Activated CD4-positive, alpha-beta T cell treated with anti-CD3 and anti-CD28 coated beads, Interleukin-2, amount 50 U/mL, for 1 hour (primary cell): ENCODE results near the gene EIF3L.
"Not testable (repeated sequence)": the region's sequence is repeated elsewhere in the genome, so short reads cannot be mapped to it uniquely, and the experiment has no call there.

ENCODE experiments used
- DNase-seq: peaks from one replicate; pipeline ENCODE4 v3.0.0-alpha.2; 2020

Gene EIF3L

DNA sequence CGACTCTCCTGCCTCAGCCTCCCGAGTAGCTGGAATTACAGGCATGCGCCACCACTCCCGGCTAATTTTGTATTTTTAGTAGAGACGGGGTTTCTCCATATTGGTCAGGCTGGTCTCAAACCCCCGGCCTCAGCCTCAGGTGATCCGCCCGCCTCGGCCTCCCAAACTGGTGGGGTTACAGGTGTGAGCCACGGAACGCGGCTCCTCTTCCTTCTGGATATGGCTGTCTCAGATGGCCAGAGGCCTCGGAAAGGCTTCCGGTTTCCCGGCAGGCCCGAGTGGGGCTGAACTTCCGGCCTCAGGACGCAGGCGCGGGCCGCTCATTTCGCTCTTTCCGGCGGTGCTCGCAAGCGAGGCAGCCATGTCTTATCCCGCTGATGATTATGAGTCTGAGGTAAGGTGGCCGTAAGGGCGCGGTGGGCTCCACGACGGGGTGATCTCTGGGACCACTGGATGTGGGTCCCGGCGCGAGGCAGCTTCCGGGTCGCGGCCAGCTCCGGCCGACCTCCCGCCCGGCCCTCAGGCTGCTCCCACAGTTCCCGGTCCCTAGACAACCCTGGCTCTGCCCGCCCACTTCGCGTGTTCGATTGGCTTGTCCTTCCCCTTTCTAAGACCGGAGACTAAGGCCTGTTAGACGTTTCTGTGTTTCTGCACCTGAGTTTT, at the start of gene EIF3L:
Gene EIF3L (plus strand): TSS at position 331 of the 663 bp plus-strand sequence. CDS start 31 bp downstream, at position 362.
- DNase-seq, result peak; percentile 84

DNA sequence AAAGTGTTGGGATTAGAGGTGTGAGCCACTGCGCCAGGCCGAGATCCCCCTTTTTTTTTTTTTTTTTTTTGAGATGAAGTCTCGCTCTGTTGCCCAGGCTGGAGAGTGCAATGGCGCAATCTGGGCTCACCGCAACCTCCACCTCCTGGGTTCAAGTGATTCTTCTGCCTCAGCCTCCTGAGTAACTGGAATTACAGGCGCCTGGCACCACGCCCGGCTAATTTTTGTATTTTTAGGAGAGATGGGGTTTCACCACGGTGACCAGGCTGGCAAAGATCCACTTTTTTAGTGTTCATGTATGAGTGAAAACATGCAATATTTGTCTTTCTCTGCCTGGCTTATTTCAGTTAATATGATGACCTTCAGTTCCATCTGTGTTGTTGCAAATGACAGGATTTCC, 49.2 kb upstream of the EIF3L start:
- not testable (repeated sequence) for DNase-seq

DNA sequence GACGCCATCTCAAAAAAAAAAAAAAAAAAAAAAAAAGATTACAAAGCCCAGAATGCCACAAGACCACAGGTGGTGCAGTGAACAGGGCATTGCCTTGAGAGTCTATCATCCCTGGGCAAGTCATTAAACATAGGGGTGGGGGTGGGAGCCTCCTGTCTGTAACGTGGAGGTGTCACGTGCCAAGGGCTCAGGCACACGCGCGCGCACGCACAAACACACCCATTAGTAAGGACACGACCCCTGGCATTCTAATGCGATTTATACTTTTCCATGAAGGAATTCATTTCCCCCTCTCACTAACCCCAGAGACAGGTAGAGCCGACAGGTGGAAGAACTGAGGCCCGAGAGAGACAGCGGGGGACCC, 47.3 kb upstream of the EIF3L start:
- no peak for DNase-seq

DNA sequence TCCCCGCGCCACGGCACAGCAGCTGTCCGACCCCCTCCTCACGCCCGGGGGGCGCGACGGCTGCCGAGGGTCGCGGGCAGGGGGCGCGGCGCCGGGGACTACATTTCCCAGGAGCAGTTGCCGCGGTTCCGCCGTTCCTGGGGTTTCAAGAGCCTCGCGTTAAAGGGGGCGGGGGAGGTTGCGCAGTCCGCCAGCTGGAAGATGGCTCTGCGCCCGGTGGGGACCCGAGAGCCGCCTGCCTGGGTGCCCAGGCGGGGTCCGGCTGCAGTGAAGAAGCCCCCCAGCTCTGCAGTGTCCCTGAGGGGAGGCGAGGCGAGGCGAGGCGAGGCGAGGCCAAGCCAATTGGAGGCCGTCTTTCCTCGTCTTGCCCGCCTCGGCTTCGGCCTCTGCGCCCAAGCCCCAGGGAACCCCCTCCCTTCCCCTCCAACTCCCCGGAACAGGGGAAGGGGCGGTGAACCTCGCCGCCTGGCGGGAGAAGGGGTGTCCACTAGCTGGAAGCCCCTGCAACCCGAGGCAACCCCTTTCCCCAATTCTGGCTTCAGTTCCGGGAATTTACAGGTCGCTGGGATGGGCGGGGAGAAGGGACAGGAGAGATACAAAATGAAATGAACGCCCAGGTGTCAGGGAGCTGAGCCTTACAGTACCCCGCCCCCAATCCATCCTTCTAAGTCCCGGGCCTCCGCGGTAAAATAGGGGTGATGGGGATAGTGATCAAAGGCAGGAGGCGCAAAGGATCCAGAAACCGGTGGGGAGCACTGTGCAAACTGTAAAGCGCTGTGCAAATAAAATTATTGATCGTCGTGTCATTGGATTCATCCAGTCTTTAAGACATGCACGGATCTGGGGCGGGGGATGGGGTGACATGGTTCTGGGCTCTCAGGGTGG, 46.7 kb upstream of the EIF3L start:
- DNase-seq, result no peak

DNA sequence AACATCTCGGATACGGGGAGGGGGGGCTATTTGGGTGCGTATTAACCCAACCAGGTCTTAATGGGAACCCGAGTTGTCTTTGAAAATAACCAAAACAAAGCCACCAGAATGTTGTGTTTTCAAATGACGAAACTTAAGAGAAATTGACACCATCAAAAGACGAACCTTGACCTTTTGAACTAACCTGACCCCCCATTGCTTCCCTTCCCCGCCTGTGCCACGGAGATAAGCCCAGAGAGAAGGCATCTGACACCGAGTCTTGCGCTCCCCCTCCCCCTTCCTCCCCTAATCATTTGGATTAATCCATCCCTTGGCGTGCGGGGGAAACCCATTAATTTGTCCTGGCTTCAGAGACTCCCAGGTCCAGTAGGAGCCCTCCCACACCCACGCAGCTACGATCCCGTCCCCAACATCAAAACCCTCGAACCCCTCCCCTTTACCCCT, 46.0 kb upstream of the EIF3L start:
- DNase-seq, result no peak

DNA sequence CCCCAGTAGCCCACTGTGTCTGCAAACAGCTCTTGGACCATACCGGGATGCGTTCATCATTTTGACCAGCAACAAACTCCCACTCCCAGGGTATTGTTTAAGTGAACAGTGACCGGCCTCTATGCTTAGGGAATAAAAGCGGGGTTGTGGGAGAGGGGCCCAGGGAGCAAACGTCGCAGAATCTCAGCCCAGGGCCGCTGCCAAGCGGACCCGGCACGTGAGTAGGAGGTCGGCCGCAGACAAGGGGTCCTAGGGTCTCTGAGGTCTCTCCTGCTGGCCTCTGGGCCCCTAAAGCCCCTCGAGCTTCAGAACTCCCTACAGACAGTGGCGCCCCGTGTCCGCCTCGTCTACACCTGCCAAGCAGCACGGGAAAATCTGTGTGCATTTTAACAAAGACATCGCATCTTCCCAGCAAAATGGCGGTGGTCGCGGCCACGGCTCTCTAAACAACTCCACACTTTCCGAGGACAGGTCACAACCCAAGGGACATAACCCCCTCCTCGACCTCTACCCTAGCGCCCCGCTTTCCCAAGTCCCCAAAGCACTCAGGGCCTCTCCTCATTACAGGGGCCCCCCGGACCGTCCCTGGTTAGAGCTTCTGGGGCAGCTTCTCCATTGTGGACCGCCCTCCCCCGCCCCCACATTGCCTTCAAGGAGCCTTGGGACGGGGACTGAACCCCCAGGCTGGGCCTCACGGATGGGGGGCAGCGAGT, 45.4 kb upstream of the EIF3L start:
- no peak for DNase-seq

DNA sequence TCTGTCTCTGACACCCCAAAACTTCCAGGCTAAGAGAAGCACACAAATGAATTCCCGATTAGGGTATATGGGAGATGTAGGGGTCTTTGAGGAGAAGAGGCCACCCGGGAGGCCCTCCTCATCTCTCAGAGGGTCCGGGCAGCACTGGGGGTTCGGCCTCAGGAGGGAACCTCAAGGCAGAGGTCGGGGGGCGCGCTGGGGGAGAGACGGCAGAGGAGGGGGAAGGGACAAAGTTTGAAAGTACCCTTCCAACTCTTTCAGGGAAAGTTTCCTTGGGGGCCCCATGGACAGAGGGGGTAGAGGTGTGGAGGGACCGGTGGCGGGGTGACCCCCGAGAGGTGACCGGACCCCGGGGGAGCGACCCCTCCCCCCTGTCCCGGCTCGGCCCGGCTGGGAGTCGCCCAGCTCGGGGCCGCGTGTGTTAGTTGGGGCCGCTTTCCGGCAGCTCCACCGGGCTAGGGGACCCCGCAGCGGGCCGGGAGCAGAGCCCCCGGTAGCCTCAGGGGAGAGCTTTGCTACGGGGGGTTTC, 44.8 kb upstream of the EIF3L start:
- DNase-seq, result no peak

DNA sequence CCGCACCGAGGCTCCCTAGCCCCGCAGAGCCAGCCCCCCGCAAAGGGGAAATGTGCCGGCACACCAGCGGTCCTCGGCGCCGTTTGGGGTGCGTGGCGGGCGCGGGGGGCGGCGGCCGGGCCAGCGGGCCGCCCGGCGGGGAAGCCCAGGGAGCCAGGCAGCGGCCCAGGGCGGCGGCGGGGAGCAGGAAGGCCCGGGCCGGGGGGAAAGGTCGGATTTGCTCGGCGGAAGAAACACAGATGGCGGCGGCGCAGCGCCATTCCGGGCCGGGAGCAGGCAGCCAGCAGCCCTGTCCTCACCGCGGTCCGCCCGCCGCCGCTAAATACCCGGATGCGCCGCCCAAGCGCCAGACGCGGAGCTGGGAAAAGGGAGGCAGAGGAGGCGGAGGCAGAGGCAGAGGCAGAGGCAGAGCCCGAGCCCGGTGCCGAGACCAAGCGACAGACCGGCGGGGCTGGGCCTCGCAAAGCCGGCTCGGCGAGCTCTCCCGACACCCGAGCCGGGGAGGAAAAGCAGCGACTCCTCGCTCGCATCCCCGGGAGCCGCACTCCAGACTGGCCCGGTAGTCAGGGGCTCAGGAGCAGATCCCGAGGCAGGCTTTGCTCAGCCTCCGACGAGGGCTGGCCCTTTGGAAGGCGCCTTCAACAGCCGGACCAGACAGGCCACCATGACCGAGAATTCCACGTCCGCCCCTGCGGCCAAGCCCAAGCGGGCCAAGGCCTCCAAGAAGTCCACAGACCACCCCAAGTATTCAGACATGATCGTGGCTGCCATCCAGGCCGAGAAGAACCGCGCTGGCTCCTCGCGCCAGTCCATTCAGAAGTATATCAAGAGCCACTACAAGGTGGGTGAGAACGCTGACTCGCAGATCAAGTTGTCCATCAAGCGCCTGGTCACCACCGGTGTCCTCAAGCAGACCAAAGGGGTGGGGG, 44.1 kb upstream of the EIF3L start:
- peak; percentile 67 for DNase-seq

DNA sequence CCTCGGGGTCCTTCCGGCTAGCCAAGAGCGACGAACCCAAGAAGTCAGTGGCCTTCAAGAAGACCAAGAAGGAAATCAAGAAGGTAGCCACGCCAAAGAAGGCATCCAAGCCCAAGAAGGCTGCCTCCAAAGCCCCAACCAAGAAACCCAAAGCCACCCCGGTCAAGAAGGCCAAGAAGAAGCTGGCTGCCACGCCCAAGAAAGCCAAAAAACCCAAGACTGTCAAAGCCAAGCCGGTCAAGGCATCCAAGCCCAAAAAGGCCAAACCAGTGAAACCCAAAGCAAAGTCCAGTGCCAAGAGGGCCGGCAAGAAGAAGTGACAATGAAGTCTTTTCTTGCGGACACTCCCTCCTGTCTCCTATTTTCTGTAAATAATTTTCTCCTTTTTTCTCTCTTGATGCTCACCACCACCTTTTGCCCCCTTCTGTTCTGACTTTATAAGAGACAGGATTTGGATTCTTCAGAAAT, 43.4 kb upstream of the EIF3L start:
- DNase-seq, result no peak

DNA sequence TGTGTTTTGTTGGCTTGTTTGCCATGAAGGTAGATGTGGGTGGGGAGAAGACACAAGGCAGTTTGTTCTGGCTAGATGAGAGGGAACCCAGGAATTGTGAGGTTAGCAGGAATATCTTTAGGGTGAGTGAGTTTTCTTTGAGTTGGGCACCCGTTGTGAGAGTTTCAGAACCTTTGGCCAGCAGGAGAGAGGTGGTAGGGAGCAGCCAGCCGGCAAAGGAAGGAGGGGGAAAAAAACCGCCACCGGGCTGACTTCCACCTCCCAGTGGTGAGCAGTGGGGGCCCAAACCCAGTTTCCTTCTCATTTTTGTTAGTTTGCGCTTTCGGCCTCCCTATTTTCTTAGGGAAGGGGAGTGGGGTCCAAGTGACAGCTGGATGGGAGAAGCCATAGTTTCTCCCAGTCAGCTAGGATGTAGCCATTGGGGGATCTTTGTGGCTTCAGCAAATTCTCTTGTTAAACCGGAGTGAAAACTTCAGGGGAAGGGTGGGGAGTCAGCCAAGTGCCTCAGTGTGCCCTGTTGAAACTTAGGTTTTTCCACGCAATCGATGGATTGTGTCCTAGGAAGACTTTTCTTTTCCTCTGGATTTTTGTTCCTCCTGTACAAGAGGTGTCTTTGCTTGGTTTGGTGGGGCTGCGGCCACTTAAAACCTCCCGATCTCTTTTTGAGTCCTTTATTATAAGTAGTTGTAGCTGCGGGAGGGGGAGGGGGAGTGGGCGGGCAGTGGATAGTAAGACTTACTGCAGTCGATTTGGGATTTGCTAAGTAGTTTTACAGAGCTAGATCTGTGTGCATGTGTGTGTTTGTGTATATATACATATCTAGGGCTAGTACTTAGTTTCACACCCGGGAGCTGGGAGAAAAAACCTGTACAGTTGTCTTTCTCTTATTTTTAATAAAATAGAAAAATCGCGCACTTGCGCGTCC, 42.5 kb upstream of the EIF3L start:
- DNase-seq, result no peak

DNA sequence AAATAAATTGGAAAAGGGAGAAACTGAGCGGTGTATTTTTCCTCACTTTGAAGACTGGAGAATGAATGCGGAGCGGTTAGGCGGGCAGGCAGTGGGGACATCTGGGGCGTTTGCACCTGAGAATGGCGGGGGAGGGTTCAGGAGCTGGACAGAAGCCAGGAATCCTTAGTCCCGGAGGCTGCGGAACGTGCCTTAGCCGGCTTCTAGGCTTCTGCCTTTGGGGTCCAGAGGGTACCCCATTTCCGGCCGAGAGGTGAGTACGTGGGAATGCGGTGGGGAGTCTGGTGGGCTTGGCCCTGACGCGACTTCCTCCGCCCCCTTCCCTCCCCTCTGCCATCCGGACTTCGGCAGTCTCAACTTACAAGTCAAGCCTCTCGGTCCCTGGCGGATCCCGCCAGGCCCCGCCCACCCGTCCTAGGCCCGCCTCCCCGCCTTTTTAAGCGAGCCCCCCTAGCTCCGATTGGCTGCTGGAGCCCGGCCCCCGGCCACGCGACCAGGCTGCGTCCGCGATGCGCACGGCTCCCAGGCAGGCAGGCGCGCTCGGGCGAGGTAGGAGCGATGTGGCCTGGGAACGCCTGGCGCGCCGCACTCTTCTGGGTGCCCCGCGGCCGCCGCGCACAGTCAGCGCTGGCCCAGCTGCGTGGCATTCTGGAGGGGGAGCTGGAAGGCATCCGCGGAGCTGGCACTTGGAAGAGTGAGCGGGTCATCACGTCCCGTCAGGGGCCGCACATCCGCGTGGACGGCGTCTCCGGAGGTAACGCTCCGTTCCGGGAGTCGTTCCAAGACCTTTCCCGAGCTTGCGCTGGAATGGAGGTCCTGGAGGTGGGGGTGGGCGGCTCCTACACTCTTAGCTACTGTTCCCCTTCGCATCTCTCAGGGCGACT, 41.6 kb upstream of the EIF3L start, which contains the start of gene GCAT:
Gene GCAT (plus strand): TSS at position 525 of the 884 bp plus-strand sequence. CDS start 34 bp downstream, at position 559.
- peak; percentile 80 for DNase-seq

DNA sequence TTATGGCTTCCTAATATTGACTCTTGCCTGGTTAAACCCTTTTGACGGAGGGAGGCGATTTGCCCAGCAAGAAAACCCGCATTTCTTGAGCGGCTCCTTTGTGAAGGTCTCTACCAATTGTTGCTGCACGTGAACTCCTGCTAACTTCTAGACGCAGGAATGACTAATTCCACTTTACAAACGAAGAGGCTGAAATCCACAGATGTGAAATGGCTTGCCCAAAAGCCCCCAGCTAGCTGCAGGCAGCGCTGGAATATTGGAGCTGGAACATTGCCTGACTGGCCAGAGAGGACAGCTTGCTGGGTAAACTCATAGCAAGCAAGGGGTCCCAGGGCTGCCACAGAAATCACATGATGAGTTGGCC, 40.9 kb upstream of the EIF3L start:
- DNase-seq, result no peak

DNA sequence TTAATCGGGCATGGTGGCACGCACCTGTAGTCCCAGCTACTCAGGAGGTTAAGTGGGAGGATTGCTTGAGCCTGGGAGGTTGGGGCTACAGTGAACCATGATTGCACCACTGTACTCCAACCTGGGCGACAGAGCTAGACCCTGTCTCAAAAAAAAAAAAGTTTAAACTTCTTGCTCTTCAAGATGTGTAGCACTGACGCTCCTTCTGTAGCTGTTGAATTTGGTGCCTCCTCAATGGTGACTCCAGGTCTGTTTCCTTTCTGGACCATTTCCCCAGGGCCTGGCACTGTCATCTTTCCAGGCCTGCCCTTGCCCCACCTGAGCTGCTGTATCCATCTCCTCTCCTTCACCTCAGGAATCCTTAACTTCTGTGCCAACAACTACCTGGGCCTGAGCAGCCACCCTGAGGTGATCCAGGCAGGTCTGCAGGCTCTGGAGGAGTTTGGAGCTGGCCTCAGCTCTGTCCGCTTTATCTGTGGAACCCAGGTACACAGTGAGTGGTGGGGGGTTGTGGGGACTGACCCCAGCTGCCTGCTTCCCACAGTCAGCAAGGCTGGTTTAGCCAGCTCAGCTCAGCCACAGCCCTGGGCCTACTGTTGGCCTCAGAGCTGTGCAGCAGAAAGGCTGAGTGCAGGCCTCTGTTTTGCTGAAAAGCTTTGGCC, 39.4 kb upstream of the EIF3L start:
- DNase-seq, result no peak

DNA sequence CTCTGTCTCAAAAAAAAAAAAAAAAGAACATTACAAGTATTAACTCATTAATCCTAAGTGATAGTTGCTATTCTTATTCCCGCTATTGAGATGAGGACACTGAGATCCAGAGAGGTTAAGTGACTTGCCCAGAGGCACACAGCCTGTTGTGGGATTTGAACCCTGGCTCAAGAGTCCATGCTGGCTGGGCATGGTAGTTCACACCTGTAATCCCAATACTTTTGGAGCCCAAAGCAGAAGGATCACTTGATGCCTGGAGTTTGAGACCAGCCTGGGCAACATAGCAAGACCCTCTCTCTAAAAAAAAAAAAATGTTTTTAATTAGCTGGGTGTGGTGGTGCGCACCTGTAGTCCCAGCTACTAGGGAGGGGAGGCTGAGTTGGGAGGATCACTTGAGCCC, 37.4 kb upstream of the EIF3L start:
- DNase-seq, result no peak

DNA sequence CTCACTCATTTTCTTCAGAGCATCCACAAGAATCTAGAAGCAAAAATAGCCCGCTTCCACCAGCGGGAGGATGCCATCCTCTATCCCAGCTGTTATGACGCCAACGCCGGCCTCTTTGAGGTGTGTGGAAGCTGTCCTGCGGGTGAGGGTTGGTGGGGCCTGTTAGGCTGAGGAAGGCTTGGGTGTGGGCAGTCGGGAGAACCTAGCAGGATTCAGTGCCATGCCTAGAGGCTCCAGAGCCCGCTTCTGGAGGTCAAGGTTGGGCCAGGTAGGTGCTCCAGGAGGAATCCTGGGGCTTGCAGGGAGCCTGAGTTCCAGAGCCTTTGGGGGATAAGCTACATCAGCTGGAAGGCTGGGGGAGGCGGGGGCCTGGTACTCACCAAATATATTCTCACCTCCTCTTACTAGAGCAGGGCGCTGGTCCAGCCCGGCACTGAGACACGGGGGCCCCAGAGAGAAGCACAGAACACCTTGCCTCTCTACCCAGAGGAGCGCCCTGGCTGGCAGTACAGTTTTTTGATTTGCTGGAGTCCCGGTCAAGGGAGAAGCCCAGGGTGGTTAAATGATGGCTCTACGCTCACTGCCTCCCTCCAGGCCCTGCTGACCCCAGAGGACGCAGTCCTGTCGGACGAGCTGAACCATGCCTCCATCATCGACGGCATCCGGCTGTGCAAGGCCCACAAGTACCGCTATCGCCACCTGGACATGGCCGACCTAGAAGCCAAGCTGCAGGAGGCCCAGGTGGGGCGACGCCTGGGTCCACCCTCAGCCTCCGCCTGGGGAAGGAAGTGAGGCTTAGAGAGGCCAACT, 36.1 kb upstream of the EIF3L start:
- no peak for DNase-seq

DNA sequence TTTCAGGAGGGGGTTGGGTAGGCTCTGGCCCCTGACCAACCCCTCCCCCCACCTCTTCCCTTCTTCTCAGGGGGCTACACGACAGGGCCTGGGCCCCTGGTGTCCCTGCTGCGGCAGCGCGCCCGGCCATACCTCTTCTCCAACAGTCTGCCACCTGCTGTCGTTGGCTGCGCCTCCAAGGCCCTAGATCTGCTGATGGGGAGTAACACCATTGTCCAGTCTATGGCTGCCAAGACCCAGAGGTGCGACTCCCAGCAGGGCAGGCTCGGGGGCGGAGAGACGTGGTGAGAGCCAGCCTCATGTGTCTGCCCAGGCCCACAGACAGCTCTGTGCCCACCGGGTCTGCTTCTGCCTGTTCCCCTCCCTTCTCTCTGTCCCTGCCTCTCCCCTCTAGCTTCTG, 33.6 kb upstream of the EIF3L start:
- DNase-seq, result no peak

DNA sequence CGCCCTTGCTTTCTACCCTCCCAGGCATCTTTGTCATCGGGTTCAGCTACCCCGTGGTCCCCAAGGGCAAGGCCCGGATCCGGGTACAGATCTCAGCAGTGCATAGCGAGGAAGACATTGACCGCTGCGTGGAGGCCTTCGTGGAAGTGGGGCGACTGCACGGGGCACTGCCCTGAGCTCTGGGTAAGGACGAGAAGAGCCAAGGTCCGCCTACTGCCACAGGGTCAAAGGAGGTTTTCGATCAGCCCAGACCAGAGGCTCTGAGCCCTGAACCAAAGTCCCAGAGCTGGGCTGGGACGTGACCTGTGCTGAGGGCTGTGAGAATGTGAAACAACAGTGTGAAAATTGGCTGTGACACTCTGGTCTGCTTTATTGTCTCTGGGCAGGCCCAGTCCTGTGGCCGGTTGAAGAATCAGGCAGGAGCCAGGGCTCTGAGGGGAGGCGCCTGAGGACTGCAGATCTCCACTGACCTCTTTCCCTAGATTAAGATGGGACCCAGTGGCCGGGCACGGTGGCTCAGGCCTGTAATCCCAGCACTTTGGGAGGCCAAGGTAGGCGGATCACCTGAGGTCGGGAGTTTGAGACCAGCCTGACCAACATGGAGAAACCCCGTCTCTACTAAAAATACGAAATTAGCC, 32.6 kb upstream of the EIF3L start:
- no peak for DNase-seq
